GM13977 (cell line): Measurements from ENCODE around the gene COA7.
"Not testable (repeated sequence)": the region's sequence is repeated elsewhere in the genome, so short reads cannot be mapped to it uniquely, and the experiment has no call there.

Experiments
- DNase-seq: peaks from one replicate; pipeline ENCODE4 v3.0.0; 2012; ENCODE audit warnings: low spot score
- in situ Hi-C: fragments of 300-500 bp; cut with MboI; formaldehyde crosslinking; loops from one replicate; pipeline ENCODE4 v1.12.0; 2022; ENCODE audit warnings: low sequenced_read_pairs, low pct_unique_long_range_greater_than_20kb, mixed read lengths, inconsistent platforms; ENCODE audit not compliant: unreplicated experiment
- TF ChIP-seq, protein P1 (sequence below): IDR thresholded peaks from 2 replicates; pipeline ENCODE4 v1.5.1; 2012; ENCODE audit warnings: mild to moderate bottlenecking, control low read depth; ENCODE audit not compliant: insufficient read depth; ENCODE audit errors: extremely low read depth, missing control alignments

COA7 gene

GRCh38 chr1:52723260-52723659 lies 25.1 kb upstream of the COA7 start:
- TF ChIP-seq, protein P1, sequence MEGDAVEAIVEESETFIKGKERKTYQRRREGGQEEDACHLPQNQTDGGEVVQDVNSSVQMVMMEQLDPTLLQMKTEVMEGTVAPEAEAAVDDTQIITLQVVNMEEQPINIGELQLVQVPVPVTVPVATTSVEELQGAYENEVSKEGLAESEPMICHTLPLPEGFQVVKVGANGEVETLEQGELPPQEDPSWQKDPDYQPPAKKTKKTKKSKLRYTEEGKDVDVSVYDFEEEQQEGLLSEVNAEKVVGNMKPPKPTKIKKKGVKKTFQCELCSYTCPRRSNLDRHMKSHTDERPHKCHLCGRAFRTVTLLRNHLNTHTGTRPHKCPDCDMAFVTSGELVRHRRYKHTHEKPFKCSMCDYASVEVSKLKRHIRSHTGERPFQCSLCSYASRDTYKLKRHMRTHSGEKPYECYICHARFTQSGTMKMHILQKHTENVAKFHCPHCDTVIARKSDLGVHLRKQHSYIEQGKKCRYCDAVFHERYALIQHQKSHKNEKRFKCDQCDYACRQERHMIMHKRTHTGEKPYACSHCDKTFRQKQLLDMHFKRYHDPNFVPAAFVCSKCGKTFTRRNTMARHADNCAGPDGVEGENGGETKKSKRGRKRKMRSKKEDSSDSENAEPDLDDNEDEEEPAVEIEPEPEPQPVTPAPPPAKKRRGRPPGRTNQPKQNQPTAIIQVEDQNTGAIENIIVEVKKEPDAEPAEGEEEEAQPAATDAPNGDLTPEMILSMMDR: no peak

DNA sequence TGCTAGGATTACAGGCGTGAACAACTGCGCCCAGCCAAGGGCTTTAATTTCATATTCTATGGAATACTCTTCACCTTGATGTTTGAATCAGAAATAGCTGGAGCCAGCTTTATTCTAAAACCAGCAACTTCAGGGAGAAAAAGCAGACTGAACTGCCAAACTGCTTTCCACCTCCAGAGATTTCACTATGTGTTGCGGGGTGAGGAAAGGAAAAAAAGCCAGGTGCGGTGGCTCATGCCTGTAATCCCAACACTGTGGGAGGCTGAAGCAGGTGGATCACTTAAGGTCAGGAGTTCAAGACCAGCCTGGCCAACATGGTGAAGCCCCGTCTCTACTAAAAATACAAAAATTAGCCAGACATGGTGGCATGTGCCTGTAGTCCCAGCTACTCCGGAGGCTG lies 17.1 kb upstream of the COA7 start:
- in situ Hi-C loops, DNase-seq: not testable (repeated sequence)

More at GRCh38 chr1:52723260-52723659, 25.1 kb upstream of the COA7 start:
- in situ Hi-C loops: no loop called here
- no peak for DNase-seq

DNA sequence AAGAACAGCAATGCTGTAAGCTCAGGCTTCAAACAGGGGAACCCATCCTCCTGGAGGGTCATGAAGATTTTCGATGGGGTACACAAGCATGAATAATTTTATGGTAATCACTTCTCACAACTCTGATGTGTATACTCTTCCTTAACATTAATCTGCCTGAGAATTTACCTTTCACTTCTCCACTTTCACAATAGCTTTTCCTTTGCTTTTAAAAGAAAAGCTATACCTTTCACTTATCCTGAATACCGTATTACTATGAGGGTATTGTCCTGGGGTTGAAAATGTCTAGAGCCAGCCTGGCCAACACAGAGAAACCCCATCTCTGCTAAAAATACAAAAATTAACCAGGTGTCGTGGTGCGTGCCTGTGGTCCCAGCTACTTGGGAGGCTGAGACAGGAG lies 15.4 kb upstream of the COA7 start:
- in situ Hi-C loops: no loop called here
- TF ChIP-seq, protein P1: no peak
- DNase-seq: no peak

DNA sequence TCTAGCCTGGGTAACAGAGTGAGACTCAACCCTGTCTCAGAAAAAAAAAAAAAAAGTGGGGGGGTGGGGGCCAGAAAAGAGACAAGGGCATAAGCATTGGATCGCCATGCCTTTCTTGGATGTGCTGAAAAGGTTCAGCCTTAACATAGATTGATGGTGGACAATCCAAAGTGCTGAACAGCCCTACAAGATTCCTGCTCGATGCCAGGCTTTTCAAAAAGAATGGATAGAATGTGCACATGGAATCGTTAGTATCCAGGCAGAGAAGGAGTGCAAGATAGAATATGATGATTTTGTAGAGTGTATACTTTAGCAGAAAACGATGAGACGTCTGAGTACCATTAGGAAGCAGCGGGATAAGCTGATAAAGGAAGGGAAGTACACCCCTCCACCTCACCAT lies 10.9 kb upstream of the COA7 start:
- TF ChIP-seq, protein P1: no peak
- no peak for DNase-seq
- in situ Hi-C loops: loop anchor here (10.0 kb wide), 1 partner anchor 476 kb away; no protein-coding TSS in a partner anchor

- TF ChIP-seq, protein P1: no peak
- DNase-seq: no peak
- in situ Hi-C loops: loop anchor here (10.0 kb wide), 1 partner anchor 477 kb away; no protein-coding TSS in a partner anchor
These were observed 9.9 kb upstream of the COA7 start for GRCh38 chr1:52707927-52708655.

DNA sequence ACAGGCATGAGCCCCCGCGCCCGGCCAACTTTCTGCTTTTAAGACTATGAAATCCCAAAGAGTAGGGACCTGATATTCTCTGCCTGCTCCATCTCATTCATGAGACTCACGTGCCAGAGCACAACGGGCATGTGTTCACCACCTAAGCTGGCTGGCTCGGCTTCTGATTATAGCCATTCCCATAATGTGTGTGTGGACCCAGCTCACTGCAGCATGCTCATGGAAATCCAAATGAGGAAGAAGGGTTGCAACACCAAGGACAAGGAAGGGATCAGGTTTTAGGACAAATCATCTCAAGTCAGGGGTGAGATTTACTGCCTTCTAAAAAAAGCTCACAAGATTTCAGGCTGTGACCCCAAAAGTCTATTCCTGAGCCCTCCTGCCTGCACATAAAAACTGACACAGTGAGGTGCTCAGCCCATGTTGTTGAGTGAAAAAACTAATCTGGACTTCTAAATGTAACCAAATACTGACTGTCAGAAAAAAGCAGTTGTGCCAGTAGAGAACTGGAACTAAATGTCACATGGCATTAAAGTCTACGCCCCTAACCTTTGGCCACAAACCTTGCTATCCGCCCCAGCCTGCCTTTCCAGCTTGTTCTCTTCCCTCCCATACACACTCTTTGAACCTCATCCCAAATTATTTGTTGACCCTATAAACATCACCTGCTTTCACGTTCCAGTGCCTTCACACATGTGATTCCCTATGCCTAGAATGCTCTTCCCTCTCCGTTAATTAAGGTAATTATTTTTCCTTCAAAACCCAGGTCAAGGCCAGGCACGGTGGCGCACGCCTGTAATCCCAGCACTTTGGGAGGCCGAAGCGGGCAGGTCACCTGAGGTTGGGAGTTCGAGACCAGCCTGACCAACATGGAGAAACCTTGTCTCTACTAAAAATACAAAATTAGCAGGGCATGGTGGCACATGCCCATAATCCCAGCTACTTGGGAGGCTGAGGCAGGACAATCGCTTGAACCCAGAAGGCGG lies 9.1 kb upstream of the COA7 start:
- in situ Hi-C loops: loop anchor here (10.0 kb wide), 1 partner anchor 478 kb away; no protein-coding TSS in a partner anchor
- no peak for DNase-seq
- TF ChIP-seq, protein P1: no peak
